ENCODE data around the gene KCNG4. TPM values are rescaled to one million over a fixed set of nuclear protein-coding genes. Genes with fewer than 3 reads are reported as not detected.
A peak's percentile ranks its signal among the peaks of the same experiment; 100 is the strongest.

KCNG4 gene
- total and polyA plus RNA-seq, 2 donors from 2014 or later = not detected

DNA sequence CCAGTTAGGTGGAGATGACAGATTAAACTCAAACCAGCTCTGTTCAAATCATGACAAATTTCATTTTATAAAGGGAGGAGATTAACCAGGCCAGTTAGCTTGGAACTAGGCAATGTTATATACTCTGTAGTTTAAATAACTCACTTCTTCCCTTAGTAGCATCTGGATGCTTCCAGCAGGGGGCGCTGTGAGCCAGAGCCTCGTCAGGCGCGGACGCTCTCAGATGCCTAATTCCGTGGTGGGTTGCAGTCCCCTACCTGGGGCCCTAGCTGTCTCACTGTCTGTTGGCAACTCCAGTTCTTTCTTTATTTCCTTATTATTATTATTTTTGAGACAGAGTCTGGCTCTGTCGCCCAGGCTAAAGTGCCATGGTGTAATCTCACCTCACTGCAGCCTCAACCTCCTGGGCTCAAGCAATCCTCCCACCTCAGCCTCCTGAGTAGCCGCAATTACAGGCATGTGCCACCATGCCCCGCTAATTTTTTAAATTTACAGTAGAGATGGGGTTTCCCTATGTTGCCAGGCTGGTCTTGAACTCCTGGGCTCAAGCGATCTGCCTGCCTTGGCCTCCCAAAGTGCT is 37.5 kb upstream of the KCNG4 start:
- DNase-seq = peak; percentile 60 to 84 (median 79)

DNA sequence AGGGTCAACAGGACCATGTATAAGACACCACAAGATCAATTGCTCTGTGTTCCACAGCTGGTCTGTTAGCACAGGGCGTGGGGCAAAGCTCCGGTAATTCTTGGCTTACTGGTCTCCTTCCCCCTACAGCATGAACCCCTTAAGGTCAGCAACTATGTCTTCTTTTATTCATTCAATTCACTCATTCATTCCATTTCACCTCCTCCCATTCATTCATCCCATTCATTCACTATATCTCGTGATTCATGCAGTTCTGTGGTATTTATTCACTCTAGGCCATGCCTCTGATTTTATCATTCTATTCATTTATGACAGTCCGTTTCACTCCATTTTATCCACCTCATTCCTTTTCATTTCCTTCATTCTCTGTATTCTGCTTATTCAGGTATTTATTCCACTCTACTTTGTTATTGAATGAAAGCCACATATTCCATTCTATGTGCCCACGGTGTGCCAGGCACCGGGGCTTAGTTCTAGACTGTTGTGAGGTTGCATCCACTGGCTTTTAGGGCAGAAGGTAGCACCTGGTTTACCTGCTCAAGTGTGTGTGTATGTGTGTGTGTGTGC is 35.9 kb upstream of the KCNG4 start:
- Histone ChIP-seq H3K27me3 (ENCODE audit: control insufficient read depth, insufficient read depth, low read length) (no peaks in the 10 kb centered on the region), H3K4me3 (ENCODE audit: low read length in 3 of 3) (no peak overlapping the region), H3K9me3 (ENCODE audit: control insufficient read depth in 2 of 3, insufficient read depth in 1 of 3, low read length in 3 of 3) (no peaks in the 10 kb centered on the region), H3K36me3 (ENCODE audit: control insufficient read depth in 2 of 3, insufficient read depth in 3 of 3, low read length in 3 of 3) (no peaks in the 10 kb centered on the region), H3K27ac (ENCODE audit: low read depth in 2 of 2, low read length in 2 of 2) (no peak overlapping the region), H3K9ac (ENCODE audit: low read length in 3 of 3) (no peak overlapping the region), H3K4me1 (ENCODE audit: control insufficient read depth in 2 of 3, insufficient read depth in 2 of 3, low read depth in 1 of 3, low read length in 3 of 3) (no peaks in the 10 kb centered on the region)
- intact Hi-C loops (cut with DNase I) = loop anchor here (10.0 kb wide), 1 partner anchor 209 kb away; no protein-coding TSS in a partner anchor
- DNase-seq = no peak
- TF ChIP-seq, protein P1, sequence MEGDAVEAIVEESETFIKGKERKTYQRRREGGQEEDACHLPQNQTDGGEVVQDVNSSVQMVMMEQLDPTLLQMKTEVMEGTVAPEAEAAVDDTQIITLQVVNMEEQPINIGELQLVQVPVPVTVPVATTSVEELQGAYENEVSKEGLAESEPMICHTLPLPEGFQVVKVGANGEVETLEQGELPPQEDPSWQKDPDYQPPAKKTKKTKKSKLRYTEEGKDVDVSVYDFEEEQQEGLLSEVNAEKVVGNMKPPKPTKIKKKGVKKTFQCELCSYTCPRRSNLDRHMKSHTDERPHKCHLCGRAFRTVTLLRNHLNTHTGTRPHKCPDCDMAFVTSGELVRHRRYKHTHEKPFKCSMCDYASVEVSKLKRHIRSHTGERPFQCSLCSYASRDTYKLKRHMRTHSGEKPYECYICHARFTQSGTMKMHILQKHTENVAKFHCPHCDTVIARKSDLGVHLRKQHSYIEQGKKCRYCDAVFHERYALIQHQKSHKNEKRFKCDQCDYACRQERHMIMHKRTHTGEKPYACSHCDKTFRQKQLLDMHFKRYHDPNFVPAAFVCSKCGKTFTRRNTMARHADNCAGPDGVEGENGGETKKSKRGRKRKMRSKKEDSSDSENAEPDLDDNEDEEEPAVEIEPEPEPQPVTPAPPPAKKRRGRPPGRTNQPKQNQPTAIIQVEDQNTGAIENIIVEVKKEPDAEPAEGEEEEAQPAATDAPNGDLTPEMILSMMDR (IDR thresholded peaks at IDR 0.05; ENCODE audit: borderline replicate concordance, extremely low read depth, insufficient read depth) = no peak
- no peak for FAIRE-seq

More for the DNA sequence above, 37.5 kb upstream of the KCNG4 start:
- no peak for FAIRE-seq
- no peaks in the 10 kb centered on the region for H3K4me1 ChIP-seq (ENCODE audit: control insufficient read depth in 2 of 3, insufficient read depth in 2 of 3, low read depth in 1 of 3, low read length in 3 of 3)
- H3K36me3 ChIP-seq (ENCODE audit: control insufficient read depth in 2 of 3, insufficient read depth in 3 of 3, low read length in 3 of 3) = no peaks in the 10 kb centered on the region
- intact Hi-C loops (cut with DNase I) = loop anchor here (10.0 kb wide), 1 partner anchor 207 kb away; no protein-coding TSS in a partner anchor
- no peak overlapping the region for H3K4me3 ChIP-seq (ENCODE audit: low read length in 3 of 3)
- TF ChIP-seq, protein P1 (IDR thresholded peaks at IDR 0.05; ENCODE audit: borderline replicate concordance, extremely low read depth, insufficient read depth) = peak; percentile 88
- H3K27ac ChIP-seq (ENCODE audit: low read depth in 2 of 2, low read length in 2 of 2) = no peak overlapping the region
- H3K27me3 ChIP-seq (ENCODE audit: control insufficient read depth, insufficient read depth, low read length) = no peaks in the 10 kb centered on the region
- H3K9me3 ChIP-seq (ENCODE audit: control insufficient read depth in 2 of 3, insufficient read depth in 1 of 3, low read length in 3 of 3) = no peaks in the 10 kb centered on the region
- H3K9ac ChIP-seq (ENCODE audit: low read length in 3 of 3) = no peak overlapping the region

DNA sequence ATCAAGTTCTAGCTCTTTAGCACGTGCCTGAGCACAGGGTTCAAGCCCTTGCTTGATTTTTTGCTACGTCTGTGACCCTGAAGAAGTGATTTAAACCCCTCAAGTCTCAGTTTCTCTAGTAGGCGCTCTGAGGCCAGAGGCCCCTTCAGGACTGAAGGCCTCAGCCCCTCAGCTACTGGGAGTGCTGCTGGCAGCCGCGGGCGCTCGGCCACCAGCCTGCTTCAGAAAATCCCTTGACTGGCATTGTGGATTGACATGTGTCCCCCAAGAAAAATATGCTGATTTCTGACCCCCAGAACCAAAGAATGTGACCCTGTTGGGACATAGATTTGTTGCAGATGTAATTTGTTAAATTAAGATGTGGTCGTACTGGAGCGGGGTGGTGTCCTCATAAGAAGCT is 34.7 kb upstream of the KCNG4 start:
- H3K9me3 ChIP-seq (ENCODE audit: control insufficient read depth in 2 of 3, insufficient read depth in 1 of 3, low read length in 3 of 3) = no peaks in the 10 kb centered on the region
- FAIRE-seq (no peak), DNase-seq (peak in 1 of 5 donors; percentile 25)
- intact Hi-C loops (cut with DNase I) = loop anchor here (10.0 kb wide), 1 partner anchor 210 kb away; no protein-coding TSS in a partner anchor
- no peaks in the 10 kb centered on the region for H3K36me3 ChIP-seq (ENCODE audit: control insufficient read depth in 2 of 3, insufficient read depth in 3 of 3, low read length in 3 of 3)
- no peak overlapping the region for H3K27ac ChIP-seq (ENCODE audit: low read depth in 2 of 2, low read length in 2 of 2)
- H3K27me3 ChIP-seq (ENCODE audit: control insufficient read depth, insufficient read depth, low read length) = no peaks in the 10 kb centered on the region
- no peak overlapping the region for H3K4me3 ChIP-seq (ENCODE audit: low read length in 3 of 3)
- H3K9ac ChIP-seq (ENCODE audit: low read length in 3 of 3) = no peak overlapping the region
- TF ChIP-seq, protein P1 (IDR thresholded peaks at IDR 0.05; ENCODE audit: borderline replicate concordance, extremely low read depth, insufficient read depth) = no peak
- no peaks in the 10 kb centered on the region for H3K4me1 ChIP-seq (ENCODE audit: control insufficient read depth in 2 of 3, insufficient read depth in 2 of 3, low read depth in 1 of 3, low read length in 3 of 3)
